Activated CD8-positive, alpha-beta T cell treated with anti-CD3 and anti-CD28 coated beads for 36 hours (primary cell): ENCODE measurements around the gene SLC22A12. TPM values are rescaled to one million over a fixed set of nuclear protein-coding genes. Genes with fewer than 3 reads are reported as not detected.

ENCODE experiments used
- ATAC-seq: fragments of 200-7000 bp; cut with Tn5 transposase; one replicate; pipeline ENCODE4 v1.10.0; 2021; ENCODE audit warnings: mild to moderate bottlenecking, moderate library complexity
- CTCF ChIA-PET: fragments of 350-600 bp; sonication (Branson Sonifier 250); formaldehyde crosslinking; loops from one replicate; lab custom pipeline; 2021; ENCODE audit warnings: antibody characterized with exemption; lab: Charles Lee
- POLR2A ChIA-PET: fragments of 350-600 bp; sonication (Branson Sonifier 250); formaldehyde crosslinking; loops from one replicate; lab custom pipeline; 2021; ENCODE audit warnings: antibody characterized with exemption; lab: Charles Lee
- DNase-seq: peaks from one replicate; pipeline ENCODE4 v3.0.0-alpha.2; 2020
- H3K27ac Mint-ChIP-seq: one replicate; pipeline ENCODE4 v1.8.0; 2021; ENCODE audit warnings: mild to moderate bottlenecking, mixed read lengths
- H3K27me3 Mint-ChIP-seq: one replicate; pipeline ENCODE4 v1.8.0; 2021; ENCODE audit warnings: mixed read lengths
- H3K36me3 Mint-ChIP-seq: one replicate; pipeline ENCODE4 v1.8.0; 2021; ENCODE audit warnings: low read depth, mixed read lengths
- H3K4me1 Mint-ChIP-seq: one replicate; pipeline ENCODE4 v1.8.0; 2021; ENCODE audit warnings: low read depth, mixed read lengths
- H3K4me3 Mint-ChIP-seq: one replicate; pipeline ENCODE4 v1.8.0; 2021; ENCODE audit warnings: mild to moderate bottlenecking, moderate library complexity, mixed read lengths
- H3K9me3 Mint-ChIP-seq: one replicate; pipeline ENCODE4 v1.8.0; 2021; ENCODE audit warnings: mixed read lengths
- intact Hi-C: fragments of 100-400 bp; cut with micrococcal nuclease; formaldehyde crosslinking; loops from one replicate; pipeline ENCODE4 v1.10.0; 2022
- total RNA-seq, 2 experiments: library from RNA; stranded (reverse); gene quantifications; one replicate each; pipeline ENCODE4 v1.2.3, GENCODE V29; 2021
- TF ChIP-seq, protein P1 (sequence below): fragments of 200-600 bp; IDR thresholded peaks from one replicate; pipeline ENCODE4 v1.8.0; 2022; ENCODE audit warnings: antibody characterized with exemption, mild to moderate bottlenecking

Gene SLC22A12
- total RNA-seq, 2 experiments from 2014 or later, result not detected

- ATAC-seq (no peak), DNase-seq (no peak)
- Mint-ChIP-seq H3K4me1 (peaks cover 2% of the 10 kb centered on the region), H3K4me3 (no peak overlapping the region), H3K36me3 (no peaks in the 10 kb centered on the region), H3K27me3 (no peaks in the 10 kb centered on the region), H3K9me3 (no peaks in the 10 kb centered on the region), H3K27ac (no peak overlapping the region)
- intact Hi-C loops, result no loop called here
- ChIA-PET CTCF (interaction anchor here (2.2 kb wide), 1 partner anchor 156 kb away, joined by 10 read pairs; no protein-coding TSS in a partner anchor), POLR2A (no interaction called here)
- TF ChIP-seq, protein P1, sequence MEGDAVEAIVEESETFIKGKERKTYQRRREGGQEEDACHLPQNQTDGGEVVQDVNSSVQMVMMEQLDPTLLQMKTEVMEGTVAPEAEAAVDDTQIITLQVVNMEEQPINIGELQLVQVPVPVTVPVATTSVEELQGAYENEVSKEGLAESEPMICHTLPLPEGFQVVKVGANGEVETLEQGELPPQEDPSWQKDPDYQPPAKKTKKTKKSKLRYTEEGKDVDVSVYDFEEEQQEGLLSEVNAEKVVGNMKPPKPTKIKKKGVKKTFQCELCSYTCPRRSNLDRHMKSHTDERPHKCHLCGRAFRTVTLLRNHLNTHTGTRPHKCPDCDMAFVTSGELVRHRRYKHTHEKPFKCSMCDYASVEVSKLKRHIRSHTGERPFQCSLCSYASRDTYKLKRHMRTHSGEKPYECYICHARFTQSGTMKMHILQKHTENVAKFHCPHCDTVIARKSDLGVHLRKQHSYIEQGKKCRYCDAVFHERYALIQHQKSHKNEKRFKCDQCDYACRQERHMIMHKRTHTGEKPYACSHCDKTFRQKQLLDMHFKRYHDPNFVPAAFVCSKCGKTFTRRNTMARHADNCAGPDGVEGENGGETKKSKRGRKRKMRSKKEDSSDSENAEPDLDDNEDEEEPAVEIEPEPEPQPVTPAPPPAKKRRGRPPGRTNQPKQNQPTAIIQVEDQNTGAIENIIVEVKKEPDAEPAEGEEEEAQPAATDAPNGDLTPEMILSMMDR, result no peak
These were observed 14.2 kb downstream of the SLC22A12 start for GRCh38 chr11:64605244-64605560.

DNA sequence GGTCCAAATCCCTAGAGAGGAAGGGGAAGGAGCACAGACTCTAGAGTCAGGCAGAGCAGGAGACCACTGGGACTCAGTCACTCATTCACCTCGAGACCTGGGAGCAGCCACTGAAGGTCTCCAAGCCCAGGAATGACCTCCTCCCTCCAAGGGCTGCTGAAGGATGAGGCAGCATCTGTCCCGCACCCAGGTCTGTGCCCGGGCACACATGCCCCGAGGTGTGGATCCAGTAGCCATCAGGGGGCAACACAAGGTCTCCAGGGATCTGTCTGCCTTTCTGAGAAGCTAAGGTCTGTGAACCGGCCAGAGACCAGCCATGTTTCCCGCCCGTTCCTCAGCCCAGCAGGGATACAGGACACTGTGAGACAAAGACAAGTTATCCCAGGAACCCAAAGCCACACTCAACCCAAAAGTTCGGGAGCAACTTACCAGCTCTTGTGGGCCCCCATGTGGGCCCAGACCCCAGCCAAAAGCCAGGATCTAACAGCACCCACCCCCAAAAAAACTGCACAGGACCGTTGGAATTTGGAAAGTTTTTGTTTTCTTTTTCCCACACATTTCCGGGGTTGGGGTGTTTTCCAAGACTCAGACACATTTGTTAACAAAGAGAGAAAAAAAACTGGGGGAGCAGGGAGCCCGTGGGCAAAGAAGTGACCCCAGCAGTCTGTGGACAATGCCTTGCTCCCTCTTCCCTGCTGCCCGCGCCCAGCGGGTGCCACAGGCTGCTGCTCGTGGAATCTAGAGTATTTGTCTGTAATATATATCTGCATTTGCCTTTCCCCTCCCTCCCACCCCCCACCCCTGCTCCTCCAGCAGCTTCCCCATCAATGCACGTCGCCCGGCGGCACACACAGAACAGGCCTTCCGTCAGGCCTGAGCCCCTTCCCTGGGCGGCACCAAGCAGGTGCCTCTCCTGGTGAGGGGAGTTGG, 14.9 kb downstream of the SLC22A12 start:
- Mint-ChIP-seq H3K4me3 (no peak overlapping the region), H3K4me1 (peaks cover 2% of the 10 kb centered on the region), H3K9me3 (no peaks in the 10 kb centered on the region), H3K27ac (no peak overlapping the region), H3K27me3 (no peaks in the 10 kb centered on the region), H3K36me3 (no peaks in the 10 kb centered on the region)
- TF ChIP-seq, protein P1, result no peak
- DNase-seq (no peak), ATAC-seq (no peak)
- POLR2A ChIA-PET, result no interaction called here
- intact Hi-C loops, result no loop called here
- CTCF ChIA-PET, result no interaction called here

DNA sequence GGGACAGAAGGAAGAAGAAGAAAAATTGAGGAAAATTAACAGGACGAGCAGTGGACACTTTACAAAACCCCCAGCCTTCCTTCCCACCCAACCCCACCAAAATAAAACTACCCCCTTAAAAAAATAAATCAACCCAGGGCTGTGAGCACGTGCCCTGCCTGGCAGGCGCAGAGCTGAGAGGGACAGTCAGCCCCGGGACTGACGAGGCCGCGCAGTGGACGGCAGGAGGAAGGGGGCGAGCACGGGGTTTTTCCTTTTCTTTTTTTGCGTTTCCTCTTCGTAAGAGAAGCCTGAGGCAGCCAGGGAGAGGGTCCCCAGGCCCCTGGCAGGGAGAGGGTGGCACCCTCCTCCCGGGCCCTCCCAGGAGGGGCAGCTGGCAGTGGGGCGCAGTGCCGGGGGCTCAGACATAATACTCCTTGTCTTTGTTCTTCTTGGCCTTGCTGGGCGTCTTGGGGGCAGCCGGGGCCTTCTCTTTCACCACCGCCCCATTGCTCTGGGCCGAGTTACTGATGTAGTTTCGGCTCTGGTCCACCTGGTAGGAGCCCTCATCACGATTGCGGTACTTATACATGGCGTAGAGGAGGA, 15.9 kb downstream of the SLC22A12 start:
- no peak for DNase-seq
- TF ChIP-seq, protein P1, result no peak
- ChIA-PET CTCF (no interaction called here), POLR2A (no interaction called here)
- H3K4me1 Mint-ChIP-seq, result peaks cover 7% of the 10 kb centered on the region
- H3K27ac Mint-ChIP-seq, result no peak overlapping the region
- H3K9me3 Mint-ChIP-seq, result no peaks in the 10 kb centered on the region
- no peaks in the 10 kb centered on the region for H3K36me3 Mint-ChIP-seq
- H3K4me3 Mint-ChIP-seq, result no peak overlapping the region
- intact Hi-C loops, result no loop called here
- no peak for ATAC-seq
- H3K27me3 Mint-ChIP-seq, result no peaks in the 10 kb centered on the region

DNA sequence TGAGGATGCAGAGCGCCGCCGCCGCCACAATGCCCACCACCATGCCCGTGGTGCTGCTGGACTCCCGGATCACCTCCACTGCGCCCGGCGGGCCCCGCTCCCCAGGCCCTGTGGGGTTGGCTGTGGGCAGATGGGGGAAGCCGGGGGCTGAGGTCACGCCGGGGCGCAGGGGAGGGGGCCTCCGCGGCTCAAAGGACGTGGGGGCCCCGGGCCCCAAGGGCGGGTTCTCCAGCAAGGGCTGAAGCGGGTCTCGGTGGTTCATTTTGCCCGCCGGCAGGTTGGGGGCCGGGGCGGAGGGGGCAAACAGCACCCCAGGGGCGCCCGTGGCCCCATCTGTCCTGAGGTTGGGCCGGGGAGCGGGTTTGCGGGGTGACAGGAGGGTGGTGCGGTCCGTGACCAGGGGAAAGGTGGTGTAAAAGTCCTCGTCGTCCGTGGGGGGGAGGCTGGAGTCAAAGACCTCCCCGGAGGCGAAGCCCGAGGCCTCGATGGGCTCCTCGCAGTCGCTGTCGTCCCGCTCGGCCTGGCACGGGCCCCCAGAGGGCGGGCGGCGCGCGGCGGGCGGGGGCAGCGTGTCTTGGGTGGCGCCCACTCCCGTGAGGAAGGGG, 16.5 kb downstream of the SLC22A12 start:
- intact Hi-C loops, result no loop called here
- no peak for ATAC-seq
- TF ChIP-seq, protein P1, result no peak
- H3K4me3 Mint-ChIP-seq, result no peak overlapping the region
- no peaks in the 10 kb centered on the region for H3K9me3 Mint-ChIP-seq
- H3K27me3 Mint-ChIP-seq, result no peaks in the 10 kb centered on the region
- POLR2A ChIA-PET, result no interaction called here
- H3K36me3 Mint-ChIP-seq, result no peaks in the 10 kb centered on the region
- DNase-seq, result no peak
- H3K27ac Mint-ChIP-seq, result no peak overlapping the region
- H3K4me1 Mint-ChIP-seq, result peaks cover 10% of the 10 kb centered on the region
- CTCF ChIA-PET, result no interaction called here

DNA sequence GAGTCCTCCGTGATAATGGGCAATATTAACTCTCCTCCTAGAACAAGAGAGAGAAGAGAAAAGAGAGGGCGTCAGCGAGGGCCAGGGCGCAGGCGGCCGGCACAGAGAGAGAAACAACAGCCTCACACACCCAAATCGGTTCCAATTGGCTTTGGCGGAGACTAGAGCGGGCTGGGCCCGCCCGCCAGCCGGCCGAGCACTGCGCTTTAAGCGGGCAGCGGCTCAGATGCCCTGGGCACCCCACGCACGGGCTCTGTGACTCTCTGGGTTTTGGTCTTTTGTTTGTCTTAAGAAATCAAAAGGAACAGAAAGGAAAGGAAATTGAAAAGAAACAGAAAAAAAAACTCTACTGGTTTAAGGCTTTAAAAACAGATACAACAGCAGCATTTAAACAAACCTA, 17.0 kb downstream of the SLC22A12 start:
- ATAC-seq (no peak), DNase-seq (no peak)
- Mint-ChIP-seq H3K27ac (no peak overlapping the region), H3K4me1 (peaks cover 10% of the 10 kb centered on the region), H3K36me3 (no peaks in the 10 kb centered on the region), H3K27me3 (no peaks in the 10 kb centered on the region), H3K4me3 (no peak overlapping the region), H3K9me3 (no peaks in the 10 kb centered on the region)
- intact Hi-C loops, result no loop called here
- TF ChIP-seq, protein P1, result no peak
- ChIA-PET CTCF (no interaction called here), POLR2A (no interaction called here)
